ENCODE measurements around the gene PCSK5.

PCSK5 gene

GRCh38 chr9:75890472-75891276 is at the start of gene PCSK5:
Gene PCSK5, plus strand, starts transcription at chr9:75890673. Its CDS starts 509 bp downstream, at chr9:75891182.
- TF ChIP-seq USF1 (IDR thresholded peaks at IDR 0.05) (no peak), YY1 (IDR thresholded peaks at IDR 0.05; ENCODE audit: low read depth) (no peak; the same call in 1 of the 2 replicates), ZBTB7A (IDR thresholded peaks at IDR 0.05; ENCODE audit: low read depth) (no peak), EP300 (IDR thresholded peaks at IDR 0.05; ENCODE audit: borderline replicate concordance) (0 out of 2 replicates have a peak, but pooled peaks have one; percentile 31), EGR1 (IDR thresholded peaks at IDR 0.05) (no peak; the same call in 1 of the 2 replicates), REST (IDR thresholded peaks at IDR 0.05; ENCODE audit: low read depth) (no peak), CEBPB (IDR thresholded peaks at IDR 0.05) (no peak), FOXM1 (IDR thresholded peaks at IDR 0.05; ENCODE audit: borderline replicate concordance, low read depth) (no peak), TEAD4 (IDR thresholded peaks at IDR 0.05) (no peak), CREB1 (IDR thresholded peaks at IDR 0.05; ENCODE audit: low read depth) (peak; percentile 19; the same call in 1 of the 2 replicates), TCF12 (IDR thresholded peaks at IDR 0.05; ENCODE audit: low read depth) (0 out of 2 replicates have a peak, but pooled peaks have one; percentile 27), NFIC (IDR thresholded peaks at IDR 0.05) (no peak), MAX (IDR thresholded peaks at IDR 0.05) (peak; percentile 45; the same call in 1 of the 2 replicates), TAF1 (IDR thresholded peaks at IDR 0.05; ENCODE audit: low read depth) (peak; percentile 73), RAD21 (IDR thresholded peaks at IDR 0.05; ENCODE audit: low read depth) (no peak)

DNA sequence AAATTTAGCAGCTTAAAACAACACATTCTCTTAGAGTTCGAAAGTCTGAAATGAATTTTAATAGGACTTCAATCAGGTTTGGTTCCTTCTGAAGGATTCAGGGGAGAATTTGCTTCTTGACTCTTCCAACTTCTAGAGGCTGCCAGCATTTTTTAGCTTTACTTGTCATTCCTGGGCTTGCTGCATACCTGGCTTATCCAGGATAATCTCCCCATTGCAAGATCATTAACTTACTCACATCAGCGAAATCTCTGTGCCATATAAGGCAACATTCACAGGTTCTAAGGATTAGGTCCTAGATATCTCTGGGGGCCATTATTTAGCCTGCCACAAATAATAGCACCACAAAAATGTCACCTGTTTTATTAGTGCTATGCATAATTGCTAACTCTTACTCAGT is 46.2 kb upstream of the PCSK5 start:
- TF ChIP-seq ZBTB7A (IDR thresholded peaks at IDR 0.05; ENCODE audit: low read depth): no peak
- TF ChIP-seq CEBPB (IDR thresholded peaks at IDR 0.05): no peak
- no peak for TF ChIP-seq REST (IDR thresholded peaks at IDR 0.05; ENCODE audit: low read depth)
- TF ChIP-seq FOXM1 (IDR thresholded peaks at IDR 0.05; ENCODE audit: borderline replicate concordance, low read depth): no peak
- no peak for TF ChIP-seq MAX (IDR thresholded peaks at IDR 0.05)
- TF ChIP-seq YY1 (IDR thresholded peaks at IDR 0.05; ENCODE audit: low read depth): no peak
- TF ChIP-seq TEAD4 (IDR thresholded peaks at IDR 0.05): no peak
- TF ChIP-seq EGR1 (IDR thresholded peaks at IDR 0.05): no peak
- no peak for TF ChIP-seq CREB1 (IDR thresholded peaks at IDR 0.05; ENCODE audit: low read depth)
- TF ChIP-seq TCF12 (IDR thresholded peaks at IDR 0.05; ENCODE audit: low read depth): no peak
- TF ChIP-seq RAD21 (IDR thresholded peaks at IDR 0.05; ENCODE audit: low read depth): no peak
- TF ChIP-seq NFIC (IDR thresholded peaks at IDR 0.05): no peak
- no peak for TF ChIP-seq EP300 (IDR thresholded peaks at IDR 0.05; ENCODE audit: borderline replicate concordance)
- no peak for TF ChIP-seq TAF1 (IDR thresholded peaks at IDR 0.05; ENCODE audit: low read depth)

- TF ChIP-seq NFIC (IDR thresholded peaks at IDR 0.05): no peak
- no peak for TF ChIP-seq EGR1 (IDR thresholded peaks at IDR 0.05)
- no peak for TF ChIP-seq YY1 (IDR thresholded peaks at IDR 0.05; ENCODE audit: low read depth)
- no peak for TF ChIP-seq MAX (IDR thresholded peaks at IDR 0.05)
- TF ChIP-seq CREB1 (IDR thresholded peaks at IDR 0.05; ENCODE audit: low read depth): no peak
- TF ChIP-seq TAF1 (IDR thresholded peaks at IDR 0.05; ENCODE audit: low read depth): no peak
- no peak for TF ChIP-seq USF1 (IDR thresholded peaks at IDR 0.05)
- TF ChIP-seq TEAD4 (IDR thresholded peaks at IDR 0.05): no peak
- TF ChIP-seq FOXM1 (IDR thresholded peaks at IDR 0.05; ENCODE audit: borderline replicate concordance, low read depth): no peak
- no peak for TF ChIP-seq REST (IDR thresholded peaks at IDR 0.05; ENCODE audit: low read depth)
- TF ChIP-seq ZBTB7A (IDR thresholded peaks at IDR 0.05; ENCODE audit: low read depth): no peak
- no peak for TF ChIP-seq CEBPB (IDR thresholded peaks at IDR 0.05)
- TF ChIP-seq RAD21 (IDR thresholded peaks at IDR 0.05; ENCODE audit: low read depth): no peak
- no peak for TF ChIP-seq EP300 (IDR thresholded peaks at IDR 0.05; ENCODE audit: borderline replicate concordance)
- no peak for TF ChIP-seq TCF12 (IDR thresholded peaks at IDR 0.05; ENCODE audit: low read depth)
Observed at GRCh38 chr9:75845806-75846205, 44.7 kb upstream of the PCSK5 start.

All from Ishikawa (cell line).